Ishikawa (cell line): Measurements from ENCODE around the gene TTC27.

Source experiments
- EP300 ChIP-seq: IDR thresholded peaks from 2 replicates; pipeline ENCODE4 v1.6.1; 2012; ENCODE audit warnings: borderline replicate concordance
- RAD21 ChIP-seq: IDR thresholded peaks from 2 replicates; pipeline ENCODE4 v1.6.1; 2012; ENCODE audit warnings: low read depth
- TAF1 ChIP-seq: IDR thresholded peaks from 2 replicates; pipeline ENCODE4 v1.6.1; 2012; ENCODE audit warnings: low read depth, mild to moderate bottlenecking
- TCF12 ChIP-seq: IDR thresholded peaks from 2 replicates; pipeline ENCODE4 v1.6.1; 2012; ENCODE audit warnings: low read depth
- TEAD4 ChIP-seq: IDR thresholded peaks from 2 replicates; pipeline ENCODE4 v1.6.1; 2012
- TF ChIP-seq, protein P1 (sequence below): IDR thresholded peaks from 2 replicates; pipeline ENCODE4 v1.6.1; 2012; ENCODE audit warnings: low read depth, mild to moderate bottlenecking
- TF ChIP-seq, protein P2 (sequence below): IDR thresholded peaks from 2 replicates; pipeline ENCODE4 v1.6.1; 2012
- TF ChIP-seq, protein P3 (sequence below): IDR thresholded peaks from 2 replicates; pipeline ENCODE4 v1.6.1; 2012

DNA sequence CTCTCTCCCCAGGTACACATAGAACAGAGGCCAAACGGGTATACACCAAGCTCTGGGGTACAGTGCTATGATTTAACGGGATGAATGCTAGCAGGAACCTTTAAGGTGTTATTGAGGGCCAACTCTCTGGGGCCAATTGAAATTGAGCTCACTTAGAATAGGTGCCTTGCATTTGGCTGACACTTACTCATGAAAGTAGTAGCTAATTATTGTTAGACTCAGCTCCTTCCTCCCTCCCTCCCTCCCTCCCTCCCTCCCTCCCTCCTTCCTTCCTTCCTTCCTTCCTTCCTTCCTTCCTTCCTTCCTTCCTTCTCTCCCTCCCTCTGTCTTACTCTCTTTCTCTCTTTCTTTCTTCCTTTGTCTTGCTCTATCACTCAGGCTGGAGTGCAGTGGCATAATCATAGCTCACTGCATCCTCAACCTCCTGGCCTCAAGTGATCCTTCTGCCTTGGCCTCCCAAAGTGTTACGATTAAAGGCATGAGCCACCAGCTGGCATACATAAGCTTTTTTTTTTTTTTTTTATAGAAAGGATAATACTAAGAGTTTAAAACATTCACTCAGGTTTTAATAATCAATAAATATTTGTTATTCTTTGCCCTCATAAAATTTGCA is 95.7 kb downstream of the TTC27 start:
- TF ChIP-seq, protein P1, sequence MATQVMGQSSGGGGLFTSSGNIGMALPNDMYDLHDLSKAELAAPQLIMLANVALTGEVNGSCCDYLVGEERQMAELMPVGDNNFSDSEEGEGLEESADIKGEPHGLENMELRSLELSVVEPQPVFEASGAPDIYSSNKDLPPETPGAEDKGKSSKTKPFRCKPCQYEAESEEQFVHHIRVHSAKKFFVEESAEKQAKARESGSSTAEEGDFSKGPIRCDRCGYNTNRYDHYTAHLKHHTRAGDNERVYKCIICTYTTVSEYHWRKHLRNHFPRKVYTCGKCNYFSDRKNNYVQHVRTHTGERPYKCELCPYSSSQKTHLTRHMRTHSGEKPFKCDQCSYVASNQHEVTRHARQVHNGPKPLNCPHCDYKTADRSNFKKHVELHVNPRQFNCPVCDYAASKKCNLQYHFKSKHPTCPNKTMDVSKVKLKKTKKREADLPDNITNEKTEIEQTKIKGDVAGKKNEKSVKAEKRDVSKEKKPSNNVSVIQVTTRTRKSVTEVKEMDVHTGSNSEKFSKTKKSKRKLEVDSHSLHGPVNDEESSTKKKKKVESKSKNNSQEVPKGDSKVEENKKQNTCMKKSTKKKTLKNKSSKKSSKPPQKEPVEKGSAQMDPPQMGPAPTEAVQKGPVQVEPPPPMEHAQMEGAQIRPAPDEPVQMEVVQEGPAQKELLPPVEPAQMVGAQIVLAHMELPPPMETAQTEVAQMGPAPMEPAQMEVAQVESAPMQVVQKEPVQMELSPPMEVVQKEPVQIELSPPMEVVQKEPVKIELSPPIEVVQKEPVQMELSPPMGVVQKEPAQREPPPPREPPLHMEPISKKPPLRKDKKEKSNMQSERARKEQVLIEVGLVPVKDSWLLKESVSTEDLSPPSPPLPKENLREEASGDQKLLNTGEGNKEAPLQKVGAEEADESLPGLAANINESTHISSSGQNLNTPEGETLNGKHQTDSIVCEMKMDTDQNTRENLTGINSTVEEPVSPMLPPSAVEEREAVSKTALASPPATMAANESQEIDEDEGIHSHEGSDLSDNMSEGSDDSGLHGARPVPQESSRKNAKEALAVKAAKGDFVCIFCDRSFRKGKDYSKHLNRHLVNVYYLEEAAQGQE, result no peak
- TF ChIP-seq RAD21 (no peak), TCF12 (no peak), TEAD4 (no peak), EP300 (no peak), TAF1 (no peak)
- TF ChIP-seq, protein P2, sequence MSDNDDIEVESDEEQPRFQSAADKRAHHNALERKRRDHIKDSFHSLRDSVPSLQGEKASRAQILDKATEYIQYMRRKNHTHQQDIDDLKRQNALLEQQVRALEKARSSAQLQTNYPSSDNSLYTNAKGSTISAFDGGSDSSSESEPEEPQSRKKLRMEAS, result no peak
- TF ChIP-seq, protein P3, sequence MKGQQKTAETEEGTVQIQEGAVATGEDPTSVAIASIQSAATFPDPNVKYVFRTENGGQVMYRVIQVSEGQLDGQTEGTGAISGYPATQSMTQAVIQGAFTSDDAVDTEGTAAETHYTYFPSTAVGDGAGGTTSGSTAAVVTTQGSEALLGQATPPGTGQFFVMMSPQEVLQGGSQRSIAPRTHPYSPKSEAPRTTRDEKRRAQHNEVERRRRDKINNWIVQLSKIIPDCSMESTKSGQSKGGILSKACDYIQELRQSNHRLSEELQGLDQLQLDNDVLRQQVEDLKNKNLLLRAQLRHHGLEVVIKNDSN, result no peak
